Hypothalamus (tissue), 51 donors: ENCODE data around the gene C12orf42.
"Not testable (repeated sequence)": the region's sequence is repeated elsewhere in the genome, so short reads cannot be mapped to it uniquely, and the experiment has no call there.

Experiments used
- DNase-seq, 51 donors: peaks; one replicate each; lab custom pipeline; 2025; lab: John Stamatoyannopoulos, UW

Gene C12orf42

DNA sequence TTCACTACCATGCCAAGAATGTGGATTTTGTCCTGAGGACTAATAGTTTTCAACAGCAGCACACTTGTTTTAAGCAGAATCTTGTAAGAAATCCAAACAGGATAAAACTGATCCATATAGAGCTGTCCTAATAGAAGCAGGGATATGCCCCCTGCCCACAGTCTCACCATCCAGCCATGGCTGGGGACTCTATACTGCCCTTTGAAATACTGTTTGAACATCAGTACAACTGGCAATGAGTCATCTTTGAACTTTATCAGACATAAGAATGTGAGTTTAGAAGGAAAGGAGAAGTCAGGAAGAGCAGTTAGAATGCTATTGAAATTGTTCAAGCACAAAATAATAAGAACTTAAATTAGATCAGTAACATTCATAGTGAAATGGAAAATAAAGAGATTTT, 3.8 kb upstream of the C12orf42 start:
- DNase-seq, result no peak

DNA sequence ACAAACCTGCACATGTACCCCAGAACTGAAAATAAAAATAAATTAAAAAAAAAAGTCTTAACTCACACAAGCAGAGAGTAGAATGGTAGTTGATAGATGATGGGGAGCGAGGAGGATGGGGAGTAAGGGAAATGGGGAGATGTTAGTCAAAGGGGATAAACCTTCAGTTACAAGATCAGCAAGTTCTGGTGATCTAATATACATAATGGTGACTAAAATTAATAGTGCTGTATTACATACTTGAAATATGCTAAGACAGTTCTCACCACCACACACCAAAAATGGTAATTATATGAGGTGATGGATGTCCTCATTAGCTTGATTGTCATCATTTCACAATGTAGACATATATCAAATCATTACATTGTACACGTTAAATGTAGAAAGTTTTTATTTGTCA, 3.2 kb upstream of the C12orf42 start:
- DNase-seq, result no peak

DNA sequence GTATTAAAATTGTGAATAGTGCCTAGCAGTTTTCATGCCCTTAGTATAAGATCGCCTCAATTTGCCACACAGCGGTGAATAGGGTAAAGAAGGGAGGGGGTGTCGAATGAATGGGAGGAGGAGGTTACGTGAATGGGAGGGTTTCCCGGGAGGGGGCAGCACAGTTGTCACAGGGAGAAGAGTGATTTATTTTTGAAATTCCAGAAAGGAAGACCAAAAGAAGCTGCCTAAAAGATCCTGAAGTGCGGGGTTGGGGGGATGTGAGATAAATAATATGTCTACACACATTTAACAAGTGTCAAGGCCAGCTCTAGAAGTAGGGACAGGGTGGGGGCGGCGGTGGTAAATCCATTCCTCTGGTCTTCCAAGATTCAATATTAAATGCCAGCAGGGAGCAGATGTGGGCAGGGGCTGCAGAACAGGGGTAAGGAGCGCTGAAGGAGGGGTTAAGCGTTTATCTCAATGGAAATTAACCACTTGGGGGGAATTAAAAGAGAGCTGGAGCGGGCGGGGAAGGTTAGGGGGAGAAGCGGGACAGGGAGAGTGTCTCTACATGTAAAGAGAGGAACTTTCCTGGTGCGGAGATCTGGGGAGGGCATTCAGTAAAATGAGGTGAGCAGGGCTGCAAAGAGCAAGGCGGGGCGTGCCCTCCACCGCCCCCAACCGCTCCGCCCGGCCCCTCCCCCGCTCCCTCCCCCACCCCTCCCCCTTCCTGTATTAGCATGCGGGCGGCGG, 867 bp downstream of the C12orf42 start:
- DNase-seq, result peak in 2 of 51 donors; percentile 13 to 28

DNA sequence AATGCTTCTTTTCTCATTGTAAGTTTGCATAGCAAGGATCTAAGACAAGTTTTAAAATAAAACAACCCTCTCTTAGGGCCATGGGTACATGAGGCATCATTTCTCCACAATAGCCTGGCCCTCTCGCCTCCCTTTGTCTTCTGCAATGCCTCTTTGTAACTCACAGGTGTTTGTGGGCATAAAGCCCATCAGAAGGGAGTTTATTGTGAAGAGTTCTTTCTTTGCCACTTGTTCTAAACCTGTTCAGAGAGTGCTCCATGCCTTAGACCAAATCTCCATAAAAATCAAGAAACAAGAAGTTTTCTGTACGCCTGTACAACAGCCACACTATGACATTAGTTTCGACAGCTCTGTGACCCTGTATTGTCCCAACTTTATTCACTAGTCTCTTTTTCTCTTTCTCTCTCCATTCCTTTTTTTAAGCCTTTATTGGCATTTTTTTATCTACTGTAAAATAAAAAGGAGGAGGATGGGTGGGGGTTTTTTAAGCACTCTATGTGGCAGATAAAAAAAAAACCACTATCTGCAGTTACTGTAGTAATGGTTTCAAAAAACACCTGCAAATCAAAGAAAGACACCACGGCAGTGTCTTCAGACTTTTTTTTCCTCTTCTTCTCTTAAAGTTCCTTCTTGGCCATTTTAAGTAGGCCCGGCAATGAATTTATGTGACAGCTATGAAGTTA, 1.6 kb downstream of the C12orf42 start:
- DNase-seq, result no peak

DNA sequence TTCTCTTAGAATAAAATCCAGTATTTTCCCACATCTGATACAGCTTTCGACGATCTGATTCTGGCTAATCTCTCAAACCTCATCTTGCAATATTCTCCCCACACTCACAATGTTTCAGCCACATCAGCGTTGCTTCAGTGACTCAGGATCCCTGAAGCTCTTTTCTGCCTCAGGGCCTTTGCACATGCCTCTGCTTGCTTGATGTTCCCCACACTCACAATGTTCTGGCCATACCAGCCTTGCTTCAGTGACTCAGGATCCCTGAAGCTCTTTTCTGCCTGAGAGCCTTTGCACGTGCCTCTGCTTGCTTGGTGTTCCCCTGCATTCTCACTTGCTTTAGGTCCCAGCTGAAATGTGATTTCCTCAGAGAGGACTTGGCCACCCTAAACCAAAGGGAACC, 2.6 kb downstream of the C12orf42 start:
- no peak for DNase-seq

DNA sequence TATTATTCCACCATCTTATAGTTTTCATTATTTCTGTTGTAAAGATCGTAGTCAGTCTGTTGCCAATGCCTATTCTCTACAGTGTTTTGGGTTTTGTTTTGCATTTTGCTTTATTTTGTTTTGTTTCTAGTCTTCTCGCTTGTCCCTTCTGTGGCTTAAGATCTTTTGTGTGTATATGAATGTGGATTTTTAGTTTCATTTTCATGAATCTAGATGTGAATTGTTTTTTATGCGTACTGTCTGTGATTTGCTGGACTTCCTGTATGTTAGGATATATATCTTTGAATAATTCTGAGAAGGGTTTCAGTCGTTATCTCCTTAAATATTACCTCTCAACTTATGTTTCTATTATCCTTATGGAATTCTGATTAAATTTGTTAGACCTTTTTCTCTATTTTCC, 13.4 kb downstream of the C12orf42 start:
- no peak for DNase-seq

DNA sequence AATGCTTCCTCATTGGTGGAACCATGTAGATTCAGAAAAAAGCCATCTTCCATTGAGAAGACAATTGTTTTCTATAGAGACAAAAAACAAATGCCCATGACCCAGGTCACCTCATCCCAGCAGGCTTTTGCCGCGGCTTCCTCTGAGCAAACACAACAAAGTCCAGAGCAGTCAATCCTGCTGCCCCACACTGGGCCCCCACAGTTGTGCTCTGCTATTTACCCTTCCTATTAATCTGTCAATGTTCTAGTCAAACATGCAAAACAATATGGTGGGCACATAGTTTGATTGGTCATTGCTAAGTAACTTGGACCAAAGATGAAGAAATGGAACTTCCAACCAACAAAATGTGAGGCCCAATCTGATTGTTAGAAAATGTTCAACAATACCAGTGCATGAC, 20.7 kb downstream of the C12orf42 start:
- no peak for DNase-seq

DNA sequence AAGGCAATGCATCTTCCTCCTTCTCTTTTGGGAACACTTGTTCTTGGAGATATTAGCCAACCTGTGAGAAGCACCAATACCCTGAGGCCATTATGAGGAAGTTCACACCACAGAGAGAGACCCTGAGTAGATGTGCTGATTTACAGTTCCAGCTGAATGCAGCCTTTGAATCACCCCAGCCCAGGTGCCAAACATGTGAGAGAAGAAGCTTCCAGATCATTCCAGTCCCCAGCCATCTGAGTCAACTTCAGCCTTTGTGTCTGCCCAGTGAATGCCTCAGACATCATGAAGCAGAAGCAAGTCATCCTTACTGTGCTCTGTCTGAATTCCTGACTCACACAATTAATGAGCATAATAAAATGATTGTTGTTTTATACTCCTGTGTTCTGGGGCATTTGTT, 25.1 kb downstream of the C12orf42 start:
- no peak for DNase-seq

DNA sequence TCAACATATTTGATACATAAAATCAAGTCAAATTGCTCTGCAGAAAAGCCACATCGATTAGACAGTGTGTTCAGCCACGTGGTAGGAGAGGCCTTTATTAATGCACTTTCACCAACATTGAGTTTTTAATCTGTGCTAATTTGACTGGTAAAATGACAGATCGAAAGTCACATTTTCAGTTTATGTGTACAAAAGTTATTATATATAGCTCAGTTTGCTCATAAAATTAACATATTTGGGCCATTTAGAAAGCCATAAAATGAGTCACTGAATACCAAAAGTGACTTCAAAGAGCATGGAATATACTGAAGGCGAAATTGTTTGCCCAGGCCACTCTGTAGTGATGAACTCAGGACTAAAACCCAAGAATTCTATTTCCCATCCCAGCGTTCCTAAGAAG, 26.0 kb downstream of the C12orf42 start:
- no peak for DNase-seq

DNA sequence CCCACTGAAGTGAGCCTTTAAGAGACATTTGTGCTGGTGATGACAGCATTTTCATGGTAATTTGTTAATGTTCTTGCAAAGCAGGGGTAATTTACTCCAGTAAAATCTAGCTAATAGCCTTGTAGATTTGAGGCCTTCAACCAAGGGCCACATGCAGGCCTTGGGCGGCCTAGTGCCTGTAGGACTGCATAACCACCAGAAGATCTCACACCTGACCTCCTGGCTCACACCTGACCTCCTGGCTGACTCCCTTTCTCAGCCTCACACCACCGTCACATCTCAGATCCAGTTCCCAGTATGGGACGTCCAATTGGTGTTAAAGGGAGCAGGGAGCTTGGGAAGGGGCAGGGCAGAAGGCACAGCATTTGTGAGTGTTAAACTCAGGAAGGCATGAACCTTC, 26.9 kb downstream of the C12orf42 start:
- no peak for DNase-seq

DNA sequence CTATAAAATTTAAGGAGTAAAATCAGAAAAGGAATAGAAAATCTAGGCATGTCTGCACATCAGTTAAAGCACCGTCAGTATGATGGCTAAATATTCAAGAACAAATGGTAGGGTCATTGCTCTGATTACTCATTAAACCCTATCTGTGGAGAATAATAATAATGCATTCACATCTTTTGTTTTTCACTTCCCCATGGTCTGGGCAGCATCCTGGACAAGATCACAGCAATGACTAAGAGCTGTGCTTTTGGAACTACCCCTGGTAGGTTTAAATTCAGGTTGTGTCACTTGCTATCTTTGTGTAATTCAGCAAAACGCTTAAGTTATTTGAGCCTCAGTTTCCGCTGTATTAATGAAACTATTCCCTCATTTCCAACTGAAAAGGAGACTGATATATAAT, 33.1 kb downstream of the C12orf42 start:
- DNase-seq, result no peak

DNA sequence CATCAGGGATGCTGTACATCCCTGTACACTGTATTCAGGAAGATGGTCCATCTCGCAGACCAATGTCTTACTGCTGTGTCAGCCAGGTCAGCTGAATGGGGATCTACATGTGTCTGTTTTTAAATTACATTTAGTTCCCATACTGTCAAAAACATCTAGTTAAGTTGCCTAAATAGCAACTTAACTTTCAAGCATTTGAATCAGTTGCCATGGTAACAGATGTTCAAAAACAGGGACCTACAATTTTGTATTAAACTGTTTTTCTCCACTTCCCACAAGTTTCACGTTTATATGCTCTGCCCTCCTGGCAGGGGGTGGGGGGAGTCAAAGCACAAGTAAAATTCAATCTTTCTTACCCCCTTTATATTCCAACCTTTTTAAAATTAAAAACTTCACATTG, 38.3 kb downstream of the C12orf42 start:
- no peak for DNase-seq

DNA sequence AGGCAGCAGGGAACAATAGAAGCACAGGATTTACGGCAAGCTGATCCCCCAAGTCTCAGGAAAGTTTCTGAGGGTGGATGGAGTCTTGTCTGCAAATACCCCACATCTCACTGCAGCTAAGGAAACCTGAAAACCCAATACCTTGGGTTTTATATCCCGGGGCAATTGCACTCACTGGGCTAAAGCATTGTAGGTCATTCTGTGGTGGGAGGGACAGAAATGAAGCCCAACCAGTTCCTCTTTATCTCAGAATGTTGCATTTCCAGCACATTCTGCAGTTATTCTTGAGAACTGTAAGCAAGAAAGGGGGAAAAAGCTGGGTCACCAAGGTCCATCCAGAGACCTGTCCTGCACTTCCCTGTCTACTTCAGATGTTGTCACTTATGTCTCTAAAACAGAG, 39.8 kb downstream of the C12orf42 start:
- no peak for DNase-seq

DNA sequence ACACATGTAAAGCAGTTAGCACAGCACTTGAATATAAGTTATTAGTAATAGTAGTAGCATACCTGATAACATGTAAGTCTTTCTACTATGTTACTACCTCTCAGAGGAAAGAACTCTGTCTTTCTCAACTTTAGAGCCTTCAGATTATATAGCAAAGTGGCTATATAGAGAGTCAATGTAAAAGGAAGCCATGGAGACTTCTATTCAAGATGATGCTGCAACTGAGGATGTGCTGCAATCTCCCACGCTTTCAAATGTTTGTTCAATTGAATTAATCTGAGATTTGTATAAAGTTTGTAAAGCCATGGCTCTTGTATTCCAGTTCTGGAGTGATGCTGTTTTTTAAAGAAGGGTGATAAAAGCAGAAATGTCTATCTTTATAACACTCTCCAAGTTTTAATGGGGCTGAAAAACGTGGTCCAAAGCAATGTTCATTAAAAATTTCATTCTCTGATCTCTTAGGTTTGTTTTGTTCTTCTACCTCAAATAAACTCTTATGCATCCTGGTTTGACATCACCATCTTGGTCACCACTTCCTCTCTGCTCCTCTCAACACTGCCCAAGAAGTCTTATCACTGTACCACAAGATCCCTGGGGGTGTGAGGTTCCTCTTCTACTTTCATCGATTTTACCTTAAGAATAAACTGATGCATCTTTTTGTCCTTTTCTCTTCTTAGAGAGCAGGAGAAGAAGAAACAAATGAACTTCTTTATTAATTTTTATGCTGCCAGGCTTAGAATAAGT, 40.6 kb downstream of the C12orf42 start:
- no peak for DNase-seq

DNA sequence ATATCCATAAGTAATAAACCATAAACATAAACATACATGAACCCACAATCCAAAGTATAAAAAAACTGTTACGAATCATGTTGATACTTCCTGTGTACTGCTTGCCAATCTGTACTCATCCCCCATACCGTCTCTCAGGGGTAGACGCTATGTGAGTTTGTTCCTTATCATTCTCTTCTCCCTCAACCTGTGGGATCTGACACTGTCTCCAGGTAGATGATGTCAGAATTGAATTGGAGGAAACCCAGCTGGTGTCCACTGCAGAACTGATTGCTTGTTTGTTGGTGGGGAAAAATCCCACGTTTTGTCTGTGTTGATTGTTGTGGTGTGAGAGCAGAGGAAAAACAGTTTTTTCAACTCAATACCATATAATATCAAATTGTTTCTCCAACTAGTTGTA, 50.8 kb downstream of the C12orf42 start:
- no peak for DNase-seq

DNA sequence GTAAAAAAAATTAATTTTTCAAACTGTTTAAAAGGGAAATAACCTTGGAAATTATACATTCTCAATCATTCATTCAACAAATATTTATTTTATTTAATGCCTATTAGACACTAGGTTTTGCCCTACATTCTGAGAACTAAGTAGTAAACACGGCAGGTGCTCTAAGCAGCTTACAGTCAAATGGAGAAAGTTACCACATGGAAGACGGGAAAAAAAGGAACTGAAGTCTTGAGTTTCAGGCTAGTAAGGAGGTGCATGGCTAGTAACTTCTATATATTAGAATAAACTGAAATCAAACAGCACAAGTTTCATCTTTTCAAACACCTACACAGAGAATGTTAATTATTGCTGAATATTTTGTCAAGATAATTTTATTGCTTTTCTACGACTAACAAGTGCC, 52.9 kb downstream of the C12orf42 start:
- DNase-seq, result no peak

DNA sequence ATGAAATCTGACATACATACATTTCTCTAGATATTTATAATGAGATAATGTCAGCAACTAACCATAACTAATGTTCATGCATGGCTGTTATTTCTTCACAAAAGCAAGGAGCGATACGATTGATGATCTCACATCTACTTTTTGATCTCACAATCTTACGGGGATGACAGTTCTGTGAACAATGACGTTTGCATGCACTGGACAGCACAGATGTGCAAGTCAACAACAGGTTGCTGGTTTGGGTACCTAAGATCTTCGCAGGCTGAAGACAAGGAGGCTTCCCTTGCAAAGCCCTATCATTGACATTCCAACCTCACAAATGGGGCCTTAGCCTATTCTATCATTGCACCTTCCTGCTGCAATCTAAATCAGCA, 53.6 kb downstream of the C12orf42 start:
- DNase-seq, result no peak

DNA sequence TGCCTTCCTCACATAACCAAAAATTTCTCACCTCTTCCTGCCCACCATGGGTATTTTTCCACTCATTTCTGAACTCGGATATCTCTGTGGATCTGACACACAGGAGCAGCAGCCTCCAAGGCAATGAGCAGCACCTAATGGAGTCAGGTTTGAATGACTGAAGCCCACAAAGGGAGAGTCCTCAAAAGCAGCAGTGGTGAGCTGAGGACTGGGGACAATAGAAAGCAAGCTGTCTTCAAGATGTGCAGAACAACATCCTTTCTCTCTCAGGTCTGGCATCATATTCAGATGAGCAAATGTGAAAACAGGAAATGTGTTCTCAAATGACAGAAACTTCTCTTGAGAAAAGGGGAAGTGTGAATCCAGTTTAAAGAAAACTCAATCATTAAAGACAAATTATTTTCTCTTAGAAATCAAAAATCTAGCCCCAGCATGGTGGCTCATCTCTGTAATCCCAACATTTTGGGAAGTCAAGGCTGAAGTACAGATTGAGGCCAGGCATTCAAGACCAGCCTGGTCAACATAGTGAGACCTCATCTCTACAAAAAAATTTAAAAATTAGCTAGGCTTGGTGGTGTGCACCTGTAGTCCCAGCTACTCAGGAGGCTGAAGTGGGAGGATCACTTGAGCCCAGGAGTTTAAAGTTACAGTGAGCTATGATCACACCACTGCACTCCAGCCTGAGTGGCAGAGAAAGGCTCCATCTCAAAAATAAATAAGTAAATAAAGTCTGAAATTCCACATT, 54.2 kb downstream of the C12orf42 start:
- peak in 1 of 51 donors; percentile 12 for DNase-seq

DNA sequence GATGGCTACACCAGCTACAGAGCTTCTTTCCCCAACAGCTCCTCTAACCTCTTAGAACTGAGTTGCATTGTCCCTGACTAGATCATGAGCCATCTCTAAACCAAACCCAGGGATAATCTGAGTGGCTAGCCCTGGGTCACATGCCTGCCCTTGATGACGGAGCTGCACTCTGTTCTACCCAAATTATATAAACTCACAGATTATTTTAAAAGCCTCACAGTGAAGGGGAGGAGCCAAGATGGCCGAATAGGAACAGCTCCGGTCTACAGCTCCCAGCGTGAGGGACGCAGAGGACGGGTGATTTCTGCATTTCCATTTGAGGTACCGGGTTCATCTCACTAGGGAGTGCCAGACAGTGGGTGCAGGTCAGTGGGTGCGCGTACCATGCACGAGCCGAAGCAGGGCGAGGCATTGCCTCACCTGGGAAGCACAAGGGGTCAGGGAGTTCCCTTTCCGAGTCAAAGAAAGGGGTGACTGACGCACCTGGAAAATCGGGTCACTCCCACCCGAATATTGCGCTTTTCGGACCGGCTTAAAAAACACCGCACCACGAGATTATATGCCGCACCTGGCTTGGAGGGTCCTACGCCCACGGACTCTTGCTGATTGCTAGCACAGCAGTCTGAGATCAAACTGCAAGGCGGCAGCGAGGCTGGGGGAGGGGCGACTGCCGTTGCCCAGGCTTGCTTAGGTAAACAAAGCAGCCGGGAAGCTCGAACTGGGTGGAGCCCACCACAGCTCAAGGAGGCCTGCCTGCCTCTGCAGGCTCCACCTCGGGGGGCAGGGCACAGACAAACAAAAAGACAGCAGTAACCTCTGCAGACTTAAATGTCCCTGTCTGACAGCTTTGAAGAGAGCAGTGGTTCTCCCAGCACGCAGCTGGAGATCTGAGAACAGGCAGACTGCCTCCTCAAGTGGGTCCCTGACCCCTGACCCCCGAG, 61.3 kb downstream of the C12orf42 start:
- not testable (repeated sequence) for DNase-seq

DNA sequence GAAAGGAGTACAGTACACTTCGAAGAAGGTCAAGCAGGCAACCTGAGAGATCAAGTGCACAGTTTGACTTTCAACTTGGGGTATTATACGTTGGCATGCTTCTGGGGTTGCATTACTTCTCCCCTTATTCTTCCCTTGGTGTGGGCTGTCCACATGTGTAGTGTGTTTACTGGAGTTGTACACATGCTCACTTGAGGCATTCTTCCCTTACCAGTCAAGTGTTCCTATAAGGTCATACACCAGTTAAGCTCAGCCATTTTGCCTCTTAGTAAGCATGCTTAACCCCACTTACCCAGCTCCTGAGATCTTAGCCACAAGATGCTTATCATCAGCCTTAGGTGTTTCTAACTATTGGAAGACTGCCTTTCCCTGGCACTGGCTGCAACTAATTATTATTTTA, 63.8 kb downstream of the C12orf42 start:
- DNase-seq, result no peak
